IPS-11a (cell line): Measurements from ENCODE around the gene CAPS.

Experiments
- H3K4me3 ChIP-seq: one replicate; pipeline ENCODE4 v1.5.1; 2013; ENCODE audit warnings: low read depth, low read length, control low read depth

Gene CAPS

GRCh38 chr19:5932609-5933262, 18.7 kb downstream of the CAPS start:
- no peak overlapping the region for H3K4me3 ChIP-seq

GRCh38 chr19:5933391-5934068, 19.5 kb downstream of the CAPS start:
- no peak overlapping the region for H3K4me3 ChIP-seq

- no peak overlapping the region for H3K4me3 ChIP-seq
These were observed 20.0 kb downstream of the CAPS start for GRCh38 chr19:5934069-5934401.

- H3K4me3 ChIP-seq: no peak overlapping the region
These were observed 20.9 kb downstream of the CAPS start for GRCh38 chr19:5934774-5935472.

GRCh38 chr19:5935473-5936291, 21.6 kb downstream of the CAPS start:
- no peak overlapping the region for H3K4me3 ChIP-seq

GRCh38 chr19:5936292-5936592, 22.2 kb downstream of the CAPS start:
- H3K4me3 ChIP-seq: no peak overlapping the region

GRCh38 chr19:5937550-5937949, 23.5 kb downstream of the CAPS start:
- H3K4me3 ChIP-seq: no peak overlapping the region

GRCh38 chr19:5940260-5941208, 26.5 kb downstream of the CAPS start:
- no peak overlapping the region for H3K4me3 ChIP-seq

GRCh38 chr19:5941673-5942072, 27.6 kb downstream of the CAPS start:
- H3K4me3 ChIP-seq: no peak overlapping the region

- H3K4me3 ChIP-seq: no peak overlapping the region
These were observed 29.0 kb downstream of the CAPS start for GRCh38 chr19:5943045-5943444.

- H3K4me3 ChIP-seq: no peak overlapping the region
These were observed 29.6 kb downstream of the CAPS start for GRCh38 chr19:5943623-5944022.

- H3K4me3 ChIP-seq: no peak overlapping the region
These were observed 33.4 kb downstream of the CAPS start for GRCh38 chr19:5947435-5947834.

- H3K4me3 ChIP-seq: no peak overlapping the region
These were observed 34.9 kb downstream of the CAPS start for GRCh38 chr19:5948752-5949564.

GRCh38 chr19:5949792-5950305, 35.8 kb downstream of the CAPS start:
- H3K4me3 ChIP-seq: no peak overlapping the region

- no peak overlapping the region for H3K4me3 ChIP-seq
These were observed 36.7 kb downstream of the CAPS start for GRCh38 chr19:5950741-5951140.

- H3K4me3 ChIP-seq: no peak overlapping the region
These were observed 37.3 kb downstream of the CAPS start for GRCh38 chr19:5951338-5951861.

GRCh38 chr19:5952193-5953029, 38.4 kb downstream of the CAPS start:
- no peak overlapping the region for H3K4me3 ChIP-seq

GRCh38 chr19:5953030-5953589, 39.1 kb downstream of the CAPS start:
- no peak overlapping the region for H3K4me3 ChIP-seq
